SK-N-SH treated with all-trans-retinoic acid at 6 μM for 48 hours (cell line): ENCODE data around the gene CLEC4E.

Experiments used
- ATAC-seq: fragments of 200-7000 bp; cut with Tn5 transposase; 3 replicates; pipeline ENCODE4 v1.9.1; 2020; ENCODE audit warnings: mild to moderate bottlenecking, moderate library complexity
- ARNTL ChIP-seq: fragments of 450-650 bp; formaldehyde crosslinking; IDR thresholded peaks from 2 replicates; pipeline ENCODE4 v1.5.0; 2020; ENCODE audit warnings: low read depth, mild to moderate bottlenecking, moderate library complexity, borderline replicate concordance
- CREB5 ChIP-seq: fragments of 250-450 bp; sonication (Bioruptor Pico); IDR thresholded peaks from 2 replicates; pipeline ENCODE4 v1.5.1; 2020; ENCODE audit warnings: low read depth, mild to moderate bottlenecking, moderate library complexity
- CSDC2 ChIP-seq: fragments of 250-450 bp; sonication (Bioruptor Pico); IDR thresholded peaks from 2 replicates; pipeline ENCODE4 v1.5.0; 2020; ENCODE audit warnings: mild to moderate bottlenecking, moderate library complexity
- CSRNP3 ChIP-seq: fragments of 250-450 bp; sonication (Bioruptor Pico); IDR thresholded peaks from 2 replicates; pipeline ENCODE4 v1.5.1; 2021; ENCODE audit warnings: mild to moderate bottlenecking, moderate library complexity
- ESRRG ChIP-seq: fragments of 250-450 bp; sonication (Bioruptor Pico); IDR thresholded peaks from 2 replicates; pipeline ENCODE4 v1.6.1; 2021; ENCODE audit warnings: mild to moderate bottlenecking
- GLIS3 ChIP-seq: fragments of 250-450 bp; sonication (Bioruptor Pico); IDR thresholded peaks from 2 replicates; pipeline ENCODE4 v1.5.0; 2020; ENCODE audit warnings: mild to moderate bottlenecking, moderate library complexity
- ISL1 ChIP-seq: fragments of 250-450 bp; sonication (Bioruptor Pico); IDR thresholded peaks from 2 replicates; pipeline ENCODE4 v2.1.2; 2022; ENCODE audit warnings: mild to moderate bottlenecking, moderate library complexity
- OSR1 ChIP-seq: fragments of 250-450 bp; sonication (Bioruptor Pico); IDR thresholded peaks from 2 replicates; pipeline ENCODE4 v1.8.0; 2022; ENCODE audit warnings: moderate library complexity, mild to moderate bottlenecking, inconsistent platforms
- PATZ1 ChIP-seq: fragments of 250-450 bp; sonication (Bioruptor Pico); IDR thresholded peaks from 2 replicates; pipeline ENCODE4 v1.8.0; 2020; ENCODE audit warnings: mild to moderate bottlenecking, moderate library complexity, borderline replicate concordance
- POU6F1 ChIP-seq: fragments of 250-450 bp; sonication (Bioruptor Pico); IDR thresholded peaks from 2 replicates; pipeline ENCODE4 v1.8.0; 2021; ENCODE audit warnings: low read depth, mild to moderate bottlenecking, moderate library complexity, borderline replicate concordance
- PPARA ChIP-seq: fragments of 250-450 bp; sonication (Bioruptor Pico); IDR thresholded peaks from 2 replicates; pipeline ENCODE4 v1.5.0; 2020; ENCODE audit warnings: mild to moderate bottlenecking, borderline replicate concordance
- SNAI2 ChIP-seq: fragments of 250-450 bp; sonication (Bioruptor Pico); IDR thresholded peaks from 2 replicates; pipeline ENCODE4 v1.5.0; 2020; ENCODE audit warnings: mild to moderate bottlenecking, moderate library complexity
- TCF4 ChIP-seq: fragments of 250-450 bp; sonication (Bioruptor Pico); IDR thresholded peaks from 2 replicates; pipeline ENCODE4 v1.8.0; 2021; ENCODE audit warnings: mild to moderate bottlenecking, moderate library complexity, borderline replicate concordance
- TOX ChIP-seq: fragments of 250-450 bp; sonication (Bioruptor Pico); IDR thresholded peaks from 2 replicates; pipeline ENCODE4 v1.8.0; 2021; ENCODE audit warnings: mild to moderate bottlenecking, moderate library complexity, borderline replicate concordance
- TSHZ2 ChIP-seq: fragments of 250-450 bp; sonication (Bioruptor Pico); IDR thresholded peaks from 2 replicates; pipeline ENCODE4 v1.5.0; 2020; ENCODE audit warnings: mild to moderate bottlenecking, moderate library complexity
- ZC3H10 ChIP-seq: fragments of 250-450 bp; sonication (Bioruptor Pico); IDR thresholded peaks from 2 replicates; pipeline ENCODE4 v1.5.1; 2021; ENCODE audit warnings: mild to moderate bottlenecking, moderate library complexity
- ZFP3 ChIP-seq: fragments of 250-450 bp; sonication (Bioruptor Pico); IDR thresholded peaks from 2 replicates; pipeline ENCODE4 v1.5.0; 2020; ENCODE audit warnings: mild to moderate bottlenecking, moderate library complexity
- ZFP30 ChIP-seq: fragments of 450-650 bp; formaldehyde crosslinking; IDR thresholded peaks from 2 replicates; pipeline ENCODE4 v1.5.0; 2022; ENCODE audit warnings: mild to moderate bottlenecking, moderate library complexity
- ZNF565 ChIP-seq: fragments of 450-650 bp; formaldehyde crosslinking; conservative IDR thresholded peaks from 2 replicates; pipeline ENCODE4 v1.5.0; 2020; ENCODE audit warnings: low read depth, mild to moderate bottlenecking, moderate library complexity
- ZNF70 ChIP-seq: fragments of 450-650 bp; formaldehyde crosslinking; IDR thresholded peaks from 2 replicates; pipeline ENCODE4 v1.5.0; 2020; ENCODE audit warnings: mild to moderate bottlenecking, moderate library complexity

Gene CLEC4E

GRCh38 chr12:8507596-8507995, 33.1 kb downstream of the CLEC4E start:
- no peak for ATAC-seq
- TF ChIP-seq TCF4 (CRISPR knock-in tag) (no peak), CREB5 (CRISPR knock-in tag) (no peak), ZC3H10 (CRISPR knock-in tag) (no peak)

- no peak for ATAC-seq
- no peak for TF ChIP-seq OSR1 (CRISPR knock-in tag)
- no peak for TF ChIP-seq ZFP3
- TF ChIP-seq ZNF565 (CRISPR knock-in tag) = no peak
- no peak for TF ChIP-seq TOX
- no peak for TF ChIP-seq TSHZ2 (CRISPR knock-in tag)
- TF ChIP-seq SNAI2 (CRISPR knock-in tag) = no peak
- no peak for TF ChIP-seq PPARA (CRISPR knock-in tag)
- no peak for TF ChIP-seq GLIS3 (CRISPR knock-in tag)
- no peak for TF ChIP-seq ESRRG (CRISPR knock-in tag)
- TF ChIP-seq ZNF70 (CRISPR knock-in tag) = no peak
- no peak for TF ChIP-seq CSDC2
- no peak for TF ChIP-seq ZC3H10 (CRISPR knock-in tag)
- TF ChIP-seq ISL1 (CRISPR knock-in tag) = no peak
- no peak for TF ChIP-seq TCF4 (CRISPR knock-in tag)
- no peak for TF ChIP-seq POU6F1 (CRISPR knock-in tag)
- TF ChIP-seq ARNTL (CRISPR knock-in tag) = no peak
- no peak for TF ChIP-seq CSRNP3
- TF ChIP-seq, all 23 proteins: peak for 0
Measured at GRCh38 chr12:8504351-8504750, 36.4 kb downstream of the CLEC4E start.

- ATAC-seq = no peak
- TF ChIP-seq CREB5 (CRISPR knock-in tag) (no peak), OSR1 (CRISPR knock-in tag) (no peak), TOX (no peak), ARNTL (CRISPR knock-in tag) (no peak), TSHZ2 (CRISPR knock-in tag) (no peak), CSRNP3 (no peak), ZFP30 (CRISPR knock-in tag) (no peak), ZNF70 (CRISPR knock-in tag) (no peak), PATZ1 (CRISPR knock-in tag) (no peak), TCF4 (CRISPR knock-in tag) (no peak), ZNF565 (CRISPR knock-in tag) (no peak)
Measured at GRCh38 chr12:8501720-8502119, 39.0 kb downstream of the CLEC4E start.
